SH-SY5Y (cell line): ENCODE measurements around the gene MYH9.

ENCODE experiments used
- GATA2 ChIP-seq: IDR thresholded peaks from 2 replicates; pipeline ENCODE4 v1.6.1; 2011; ENCODE audit warnings: mild to moderate bottlenecking, low read depth, low read length
- GATA3 ChIP-seq: IDR thresholded peaks from 2 replicates; pipeline ENCODE4 v1.6.1; 2011; ENCODE audit warnings: low read depth, mild to moderate bottlenecking, low read length, moderate library complexity

DNA sequence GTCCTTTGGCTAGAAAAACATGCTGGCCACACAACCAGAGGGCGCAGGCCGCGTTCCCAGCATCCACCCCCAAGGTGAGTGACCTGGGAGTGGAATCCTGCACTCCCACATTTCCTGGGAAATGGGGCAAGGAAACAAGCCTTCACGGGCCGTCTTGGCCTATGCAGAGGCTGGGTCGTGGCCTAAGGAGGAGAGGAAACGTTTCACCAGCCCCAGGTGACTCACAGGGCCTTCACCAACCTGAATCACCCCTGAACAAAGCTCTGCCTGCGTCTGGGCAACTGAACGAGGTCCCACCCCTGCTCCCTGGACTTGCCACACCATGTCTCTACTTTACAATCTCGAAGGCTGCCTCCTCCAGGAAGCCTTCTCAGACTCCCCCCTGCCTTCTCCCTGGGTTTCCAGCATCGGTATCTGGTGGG lies 13.2 kb downstream of the MYH9 start:
- TF ChIP-seq GATA2 (no peak), GATA3 (no peak)
